Measurements from ENCODE around the gene MPC1. TPM values are rescaled to one million over a fixed set of nuclear protein-coding genes. Genes with fewer than 3 reads are reported as not detected.

MPC1 gene
- total RNA-seq, 1 donor: 23.5 TPM

DNA sequence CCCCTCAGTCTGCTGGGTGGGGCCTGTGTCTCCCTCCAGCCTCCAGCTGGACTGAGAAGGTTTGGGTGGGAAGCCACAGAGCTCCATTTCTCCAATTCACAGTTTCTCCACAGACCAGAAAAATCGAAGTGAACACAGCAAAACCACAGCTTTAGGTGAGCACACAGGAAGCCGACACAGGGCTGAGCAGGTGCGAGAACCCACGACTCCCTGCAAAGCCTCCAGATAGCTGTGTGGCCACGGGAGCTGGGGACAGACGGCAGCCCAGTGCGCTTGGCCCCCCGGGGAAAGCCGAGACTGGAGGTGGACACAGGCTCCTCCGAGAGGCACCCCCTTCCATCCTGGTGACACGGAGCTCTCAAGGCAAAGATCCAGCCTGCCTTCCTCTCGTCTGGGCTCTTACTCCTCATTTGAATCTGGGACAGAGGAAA is 29.0 kb upstream of the MPC1 start:
- Histone ChIP-seq H3K4me3 (ENCODE audit: insufficient read depth, low read length) (no peak overlapping the region), H2AFZ (ENCODE audit: low read length) (no peak overlapping the region), H3K79me2 (ENCODE audit: insufficient read depth, low read length) (peaks cover 3% of the 10 kb centered on the region), H3K4me1 (ENCODE audit: insufficient read depth, low read length) (no peaks in the 10 kb centered on the region), H4K20me1 (ENCODE audit: insufficient read depth, low read length) (no peaks in the 10 kb centered on the region), H3K9me3 (ENCODE audit: low read depth, low read length) (no peaks in the 10 kb centered on the region), H3K4me2 (ENCODE audit: insufficient read depth, low read length) (no peak overlapping the region), H3K27ac (ENCODE audit: low read depth, low read length) (no peak overlapping the region), H3K36me3 (ENCODE audit: insufficient read depth, low read length) (peaks cover 10% of the 10 kb centered on the region), H3K27me3 (ENCODE audit: insufficient read depth, low read length) (no peaks in the 10 kb centered on the region)
- TF ChIP-seq, protein P1, sequence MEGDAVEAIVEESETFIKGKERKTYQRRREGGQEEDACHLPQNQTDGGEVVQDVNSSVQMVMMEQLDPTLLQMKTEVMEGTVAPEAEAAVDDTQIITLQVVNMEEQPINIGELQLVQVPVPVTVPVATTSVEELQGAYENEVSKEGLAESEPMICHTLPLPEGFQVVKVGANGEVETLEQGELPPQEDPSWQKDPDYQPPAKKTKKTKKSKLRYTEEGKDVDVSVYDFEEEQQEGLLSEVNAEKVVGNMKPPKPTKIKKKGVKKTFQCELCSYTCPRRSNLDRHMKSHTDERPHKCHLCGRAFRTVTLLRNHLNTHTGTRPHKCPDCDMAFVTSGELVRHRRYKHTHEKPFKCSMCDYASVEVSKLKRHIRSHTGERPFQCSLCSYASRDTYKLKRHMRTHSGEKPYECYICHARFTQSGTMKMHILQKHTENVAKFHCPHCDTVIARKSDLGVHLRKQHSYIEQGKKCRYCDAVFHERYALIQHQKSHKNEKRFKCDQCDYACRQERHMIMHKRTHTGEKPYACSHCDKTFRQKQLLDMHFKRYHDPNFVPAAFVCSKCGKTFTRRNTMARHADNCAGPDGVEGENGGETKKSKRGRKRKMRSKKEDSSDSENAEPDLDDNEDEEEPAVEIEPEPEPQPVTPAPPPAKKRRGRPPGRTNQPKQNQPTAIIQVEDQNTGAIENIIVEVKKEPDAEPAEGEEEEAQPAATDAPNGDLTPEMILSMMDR (IDR thresholded peaks at IDR 0.05; ENCODE audit: extremely low read depth, low read depth, low read length): no peak
- DNase-seq (ENCODE audit: insufficient read length, low spot score, missing footprints): peak; percentile 68

DNA sequence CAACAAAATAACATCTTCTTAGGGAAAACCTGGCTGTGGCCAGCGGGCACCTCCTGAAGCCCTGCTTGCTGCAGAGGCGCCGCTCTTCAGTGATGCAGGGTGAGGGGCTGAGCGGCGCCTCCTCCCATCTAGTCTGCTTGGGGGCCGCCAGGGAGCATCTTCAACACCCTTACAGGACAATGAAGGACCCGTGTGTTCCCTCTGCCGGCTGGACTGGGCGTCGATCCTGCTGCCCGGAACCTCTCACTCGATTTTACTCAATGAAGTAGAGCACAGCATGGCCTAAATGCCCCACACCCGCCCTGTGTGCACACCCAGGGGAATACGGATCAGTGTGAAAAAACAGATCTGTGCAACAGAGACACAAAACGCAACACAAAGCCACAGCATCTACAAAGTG is 28.5 kb upstream of the MPC1 start:
- Histone ChIP-seq H2AFZ (ENCODE audit: low read length) (no peak overlapping the region), H3K4me1 (ENCODE audit: insufficient read depth, low read length) (no peaks in the 10 kb centered on the region), H4K20me1 (ENCODE audit: insufficient read depth, low read length) (no peaks in the 10 kb centered on the region), H3K27me3 (ENCODE audit: insufficient read depth, low read length) (no peaks in the 10 kb centered on the region), H3K4me2 (ENCODE audit: insufficient read depth, low read length) (no peak overlapping the region), H3K4me3 (ENCODE audit: insufficient read depth, low read length) (no peak overlapping the region), H3K79me2 (ENCODE audit: insufficient read depth, low read length) (peaks cover 3% of the 10 kb centered on the region), H3K27ac (ENCODE audit: low read depth, low read length) (no peak overlapping the region), H3K9me3 (ENCODE audit: low read depth, low read length) (no peaks in the 10 kb centered on the region), H3K36me3 (ENCODE audit: insufficient read depth, low read length) (peaks cover 10% of the 10 kb centered on the region)
- no peak for DNase-seq (ENCODE audit: insufficient read length, low spot score, missing footprints)
- TF ChIP-seq, protein P1 (IDR thresholded peaks at IDR 0.05; ENCODE audit: extremely low read depth, low read depth, low read length): no peak

DNA sequence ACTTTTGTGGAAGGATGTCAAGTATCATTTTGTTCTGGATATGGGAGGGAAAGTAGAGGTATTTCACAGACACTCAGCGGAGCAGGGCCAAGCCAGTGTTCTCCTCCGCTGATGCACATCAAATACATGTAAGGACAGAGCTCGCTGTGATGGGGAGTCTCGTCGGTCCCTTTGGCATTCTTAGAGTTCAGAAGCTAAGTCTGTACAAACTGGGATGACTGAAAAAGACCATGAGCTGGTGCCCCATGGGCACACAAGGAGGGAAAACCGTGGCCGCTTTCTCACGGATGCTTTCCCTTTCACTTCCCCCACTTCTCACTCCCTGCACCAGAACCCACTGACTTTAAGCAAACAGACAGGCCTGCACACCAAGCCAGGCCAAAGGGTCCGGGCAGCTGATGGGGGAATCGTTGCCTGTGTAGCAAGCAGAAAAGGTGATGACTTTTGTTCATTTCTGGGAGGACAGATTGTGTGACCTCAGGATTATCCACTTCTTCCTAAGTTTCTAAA is 27.7 kb upstream of the MPC1 start:
- Histone ChIP-seq H2AFZ (ENCODE audit: low read length) (no peak overlapping the region), H4K20me1 (ENCODE audit: insufficient read depth, low read length) (no peaks in the 10 kb centered on the region), H3K9me3 (ENCODE audit: low read depth, low read length) (no peaks in the 10 kb centered on the region), H3K27ac (ENCODE audit: low read depth, low read length) (no peak overlapping the region), H3K4me1 (ENCODE audit: insufficient read depth, low read length) (no peaks in the 10 kb centered on the region), H3K36me3 (ENCODE audit: insufficient read depth, low read length) (peaks cover 10% of the 10 kb centered on the region), H3K27me3 (ENCODE audit: insufficient read depth, low read length) (no peaks in the 10 kb centered on the region), H3K4me2 (ENCODE audit: insufficient read depth, low read length) (no peak overlapping the region), H3K4me3 (ENCODE audit: insufficient read depth, low read length) (no peak overlapping the region), H3K79me2 (ENCODE audit: insufficient read depth, low read length) (no peaks in the 10 kb centered on the region)
- TF ChIP-seq, protein P1 (IDR thresholded peaks at IDR 0.05; ENCODE audit: extremely low read depth, low read depth, low read length): no peak
- DNase-seq (ENCODE audit: insufficient read length, low spot score, missing footprints): no peak

DNA sequence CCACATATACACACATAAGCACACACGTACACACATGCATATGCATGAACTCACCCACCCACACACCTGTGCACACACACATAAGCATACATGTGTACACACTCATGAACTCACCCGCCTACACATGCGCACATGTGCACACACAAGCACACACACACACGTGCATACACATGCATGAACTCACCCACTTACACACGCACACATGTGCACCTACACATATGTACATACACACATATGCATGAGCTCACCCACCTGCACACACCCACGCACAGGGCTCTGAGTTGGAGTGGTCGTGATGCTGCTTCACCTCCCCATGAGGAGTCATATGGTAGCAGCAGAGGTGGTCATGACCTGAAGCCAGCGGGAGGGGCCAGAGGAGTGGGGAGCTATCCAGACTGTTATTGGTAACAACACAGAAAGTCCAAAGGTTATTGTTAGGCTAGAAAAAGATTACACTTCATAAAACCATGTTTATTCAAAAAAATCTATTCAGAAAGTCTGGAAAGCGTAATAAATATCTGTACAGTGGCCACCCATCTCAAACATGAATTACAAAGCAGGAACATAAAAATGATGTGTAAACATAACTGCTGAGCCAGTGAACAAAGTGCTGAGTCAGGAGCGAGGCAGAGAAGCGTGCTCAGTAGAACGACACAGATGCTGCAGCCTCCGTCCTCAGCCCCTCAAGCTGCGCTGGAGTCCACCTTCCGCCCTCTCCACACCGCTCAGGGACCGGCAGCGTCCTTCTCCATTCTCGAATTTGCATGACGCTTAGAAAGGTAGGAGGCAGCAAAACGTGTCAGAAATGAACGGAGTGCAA is 26.4 kb upstream of the MPC1 start:
- no peaks in the 10 kb centered on the region for H4K20me1 ChIP-seq (ENCODE audit: insufficient read depth, low read length)
- H3K36me3 ChIP-seq (ENCODE audit: insufficient read depth, low read length): peaks cover 10% of the 10 kb centered on the region
- no peaks in the 10 kb centered on the region for H3K9me3 ChIP-seq (ENCODE audit: low read depth, low read length)
- H3K27me3 ChIP-seq (ENCODE audit: insufficient read depth, low read length): no peaks in the 10 kb centered on the region
- H3K27ac ChIP-seq (ENCODE audit: low read depth, low read length): no peak overlapping the region
- H3K4me2 ChIP-seq (ENCODE audit: insufficient read depth, low read length): no peak overlapping the region
- H2AFZ ChIP-seq (ENCODE audit: low read length): no peak overlapping the region
- no peak for DNase-seq (ENCODE audit: insufficient read length, low spot score, missing footprints)
- no peaks in the 10 kb centered on the region for H3K79me2 ChIP-seq (ENCODE audit: insufficient read depth, low read length)
- H3K4me3 ChIP-seq (ENCODE audit: insufficient read depth, low read length): no peak overlapping the region
- TF ChIP-seq, protein P1 (IDR thresholded peaks at IDR 0.05; ENCODE audit: extremely low read depth, low read depth, low read length): no peak
- no peaks in the 10 kb centered on the region for H3K4me1 ChIP-seq (ENCODE audit: insufficient read depth, low read length)
